Trophoblast cell (in vitro differentiated cells and primary cell): Measurements from ENCODE around the gene FAM135A.
"Not testable (repeated sequence)": the region's sequence is repeated elsewhere in the genome, so short reads cannot be mapped to it uniquely, and the experiment has no call there.

Experiments used
- DNase-seq, 2 donors: peaks; one replicate each; pipeline ENCODE4 v3.0.0-alpha.2; 2016
- H2AFZ ChIP-seq: 2 replicates; pipeline ENCODE4 v1.6.1; 2013; ENCODE audit warnings: low read length, moderate library complexity, mild to moderate bottlenecking; ENCODE audit not compliant: insufficient read depth, poor library complexity
- H2AK5ac ChIP-seq: 2 replicates; pipeline ENCODE4 v1.6.1; 2013; ENCODE audit warnings: mild to moderate bottlenecking, low read length
- H2BK120ac ChIP-seq: 2 replicates; pipeline ENCODE4 v1.6.1; 2013; ENCODE audit warnings: low read length, mild to moderate bottlenecking, moderate library complexity; ENCODE audit not compliant: insufficient read depth, poor library complexity
- H2BK12ac ChIP-seq: 2 replicates; pipeline ENCODE4 v1.6.1; 2013; ENCODE audit warnings: mild to moderate bottlenecking, low read length, moderate library complexity
- H2BK5ac ChIP-seq: 2 replicates; pipeline ENCODE4 v1.6.1; 2013; ENCODE audit warnings: low read length, low read depth, moderate library complexity, mild to moderate bottlenecking; ENCODE audit not compliant: poor library complexity
- H3K14ac ChIP-seq: 2 replicates; pipeline ENCODE4 v1.6.1; 2013; ENCODE audit warnings: mild to moderate bottlenecking, low read length
- H3K18ac ChIP-seq: 2 replicates; pipeline ENCODE4 v1.6.1; 2013; ENCODE audit warnings: mild to moderate bottlenecking, low read length
- H3K23ac ChIP-seq: 2 replicates; pipeline ENCODE4 v1.6.1; 2013; ENCODE audit warnings: low read length
- H3K27ac ChIP-seq: 2 replicates; pipeline ENCODE4 v1.5.1; 2013; ENCODE audit warnings: low read depth, mild to moderate bottlenecking, inconsistent platforms, low read length, moderate library complexity
- H3K27me3 ChIP-seq: 2 replicates; pipeline ENCODE4 v1.6.1; 2013; ENCODE audit warnings: inconsistent platforms, mild to moderate bottlenecking, low read length, moderate library complexity; ENCODE audit not compliant: insufficient read depth
- H3K36me3 ChIP-seq, 2 experiments: 1 replicate in 1 of 2; 2 replicates in 1 of 2; pipeline ENCODE4 v1.6.1; 2013; ENCODE audit warnings: low read length in 2 of 2, mild to moderate bottlenecking in 2 of 2, moderate library complexity in 1 of 2; ENCODE audit not compliant: insufficient read depth in 2 of 2, control insufficient read depth in 1 of 2
- H3K4ac ChIP-seq: 2 replicates; pipeline ENCODE4 v1.6.1; 2013; ENCODE audit warnings: low read depth, mild to moderate bottlenecking, low read length, moderate library complexity
- H3K4me1 ChIP-seq, 2 experiments: 1 replicate in 1 of 2; 2 replicates in 1 of 2; pipeline ENCODE4 v1.6.1; 2013; ENCODE audit warnings: low read length in 2 of 2, mild to moderate bottlenecking in 2 of 2, moderate library complexity in 1 of 2; ENCODE audit not compliant: insufficient read depth in 2 of 2, control insufficient read depth in 1 of 2
- H3K4me2 ChIP-seq: 2 replicates; pipeline ENCODE4 v1.6.1; 2013; ENCODE audit warnings: inconsistent platforms, mild to moderate bottlenecking, low read length, moderate library complexity
- H3K4me3 ChIP-seq: 2 replicates; pipeline ENCODE4 v1.5.1; 2013; ENCODE audit warnings: mild to moderate bottlenecking, low read depth, low read length, inconsistent platforms
- H3K79me1 ChIP-seq: one replicate; pipeline ENCODE4 v1.6.1; 2013; ENCODE audit warnings: low read length
- H3K79me2 ChIP-seq: 2 replicates; pipeline ENCODE4 v1.6.1; 2013; ENCODE audit warnings: low read length, mild to moderate bottlenecking; ENCODE audit not compliant: control insufficient read depth, insufficient read depth, poor library complexity
- H3K9ac ChIP-seq: 2 replicates; pipeline ENCODE4 v1.6.1; 2013; ENCODE audit warnings: mild to moderate bottlenecking, low read length
- H3K9me3 ChIP-seq: 2 replicates; pipeline ENCODE4 v1.6.1; 2013; ENCODE audit warnings: low read depth, mild to moderate bottlenecking, control low read depth, inconsistent platforms, low read length; ENCODE audit not compliant: insufficient read depth
- H4K12ac ChIP-seq: 2 replicates; pipeline ENCODE4 v1.6.1; 2013; ENCODE audit warnings: low read depth, mild to moderate bottlenecking, low read length, moderate library complexity
- H4K8ac ChIP-seq: 2 replicates; pipeline ENCODE4 v1.6.1; 2013; ENCODE audit warnings: low read depth, mild to moderate bottlenecking, low read length, moderate library complexity
- H4K91ac ChIP-seq: one replicate; pipeline ENCODE4 v1.6.1; 2013; ENCODE audit warnings: low read depth, mild to moderate bottlenecking, low read length, moderate library complexity
- WGBS: extraction: QIAGEN DNeasy Blood & Tissue Kit; methylation state at CpG from one replicate; pipeline ENCODE4 v1.1.7; 2013; ENCODE audit warnings: missing lambda C conversion rate; ENCODE audit not compliant: insufficient read length, insufficient coverage; ENCODE audit errors: extremely low coverage; 5-methylcytosine and 5-hydroxymethylcytosine counted together

Gene FAM135A

GRCh38 chr6:70453899-70454298 is 40.6 kb downstream of the FAM135A start:
- H3K79me1 ChIP-seq, H3K79me2 ChIP-seq, H4K12ac ChIP-seq, H3K4me2 ChIP-seq, H4K91ac ChIP-seq, H3K36me3 ChIP-seq, H3K18ac ChIP-seq, H3K9me3 ChIP-seq, H3K27me3 ChIP-seq, H2AFZ ChIP-seq, H3K9ac ChIP-seq, H4K8ac ChIP-seq, H3K23ac ChIP-seq, H3K4ac ChIP-seq, H2BK120ac ChIP-seq, H3K4me1 ChIP-seq, H3K27ac ChIP-seq, H2BK5ac ChIP-seq, DNase-seq, H3K14ac ChIP-seq, H2AK5ac ChIP-seq, H3K4me3 ChIP-seq, H2BK12ac ChIP-seq: not testable (repeated sequence)
- no CpG with 5 or more reads among the region's 2 CpGs for WGBS

- Histone ChIP-seq H3K36me3 (peaks cover 0 to 5% of the 10 kb centered on the region in 2 experiments), H3K27ac (no peak overlapping the region), H2AFZ (no peak overlapping the region), H3K4me3 (no peak overlapping the region), H3K79me2 (no peaks in the 10 kb centered on the region), H4K8ac (no peak overlapping the region), H2BK120ac (no peak overlapping the region), H3K23ac (no peak overlapping the region), H4K12ac (no peak overlapping the region), H4K91ac (no peak overlapping the region), H3K27me3 (no peaks in the 10 kb centered on the region), H2BK12ac (no peak overlapping the region), H3K4ac (no peak overlapping the region), H3K14ac (no peak overlapping the region), H3K9me3 (no peaks in the 10 kb centered on the region), H3K4me2 (no peak overlapping the region), H3K4me1 (no peaks in the 10 kb centered on the region), H3K79me1 (no peaks in the 10 kb centered on the region), H2BK5ac (no peak overlapping the region), H2AK5ac (no peak overlapping the region), H3K9ac (no peak overlapping the region), H3K18ac (no peak overlapping the region)
- no CpG with 5 or more reads among the region's 1 CpG for WGBS
- no peak for DNase-seq
These were observed 43.4 kb downstream of the FAM135A start for GRCh38 chr6:70456735-70457134.

- Histone ChIP-seq H2AFZ (no peak overlapping the region), H3K27ac (no peak overlapping the region), H2BK120ac (no peak overlapping the region), H3K9me3 (no peaks in the 10 kb centered on the region), H3K18ac (no peak overlapping the region), H2BK12ac (no peak overlapping the region), H3K79me1 (no peaks in the 10 kb centered on the region), H3K4me2 (no peak overlapping the region), H3K79me2 (no peaks in the 10 kb centered on the region), H2AK5ac (no peak overlapping the region), H3K27me3 (no peaks in the 10 kb centered on the region), H3K14ac (no peak overlapping the region), H4K12ac (no peak overlapping the region), H4K8ac (no peak overlapping the region), H2BK5ac (no peak overlapping the region), H3K36me3 (peaks cover 0 to 5% of the 10 kb centered on the region in 2 experiments), H3K4me3 (no peak overlapping the region), H3K4me1 (no peaks in the 10 kb centered on the region), H4K91ac (no peak overlapping the region), H3K9ac (no peak overlapping the region), H3K23ac (no peak overlapping the region), H3K4ac (no peak overlapping the region)
- no peak for DNase-seq
- WGBS, result 100% methylated on average over 1 of the region's 2 CpGs
These were observed 45.9 kb downstream of the FAM135A start for GRCh38 chr6:70459235-70459634.

GRCh38 chr6:70459699-70460098 is 46.4 kb downstream of the FAM135A start:
- H3K14ac ChIP-seq, H3K27me3 ChIP-seq, H2AK5ac ChIP-seq, H3K18ac ChIP-seq, H2AFZ ChIP-seq, H3K27ac ChIP-seq, H3K4me2 ChIP-seq, H4K8ac ChIP-seq, H3K4me1 ChIP-seq, H4K12ac ChIP-seq, H3K4ac ChIP-seq, H3K4me3 ChIP-seq, H3K9me3 ChIP-seq, H3K9ac ChIP-seq, DNase-seq, H3K36me3 ChIP-seq, H4K91ac ChIP-seq, H2BK120ac ChIP-seq, H3K79me1 ChIP-seq, H2BK5ac ChIP-seq, H3K23ac ChIP-seq, H3K79me2 ChIP-seq, H2BK12ac ChIP-seq: not testable (repeated sequence)
- no CpG with 5 or more reads among the region's 14 CpGs for WGBS
